Measurements from ENCODE around the gene MYO3A. TPM values are rescaled to one million over a fixed set of nuclear protein-coding genes. Genes with fewer than 3 reads are reported as not detected.

Gene MYO3A
- total RNA-seq, 4 donors from 2014 or later: 0.12 to 0.33 (median 0.13) TPM; not detected in 1

GRCh38 chr10:25952857-25953256 lies 18.8 kb downstream of the MYO3A start:
- H3K27ac ChIP-seq: no peak overlapping the region
- H3K36me3 ChIP-seq: no peaks in the 10 kb centered on the region
- no peak overlapping the region for H3K4me3 ChIP-seq
- in situ Hi-C loops (cut with MboI; ENCODE audit: low sequenced_read_pairs in 4 of 4): no loop called here
- H3K9me3 ChIP-seq: no peaks in the 10 kb centered on the region
- no peak for ATAC-seq
- no peaks in the 10 kb centered on the region for H3K4me1 ChIP-seq
- no peak for TF ChIP-seq POLR2A (IDR thresholded peaks at IDR 0.05)
- TF ChIP-seq, protein P1, sequence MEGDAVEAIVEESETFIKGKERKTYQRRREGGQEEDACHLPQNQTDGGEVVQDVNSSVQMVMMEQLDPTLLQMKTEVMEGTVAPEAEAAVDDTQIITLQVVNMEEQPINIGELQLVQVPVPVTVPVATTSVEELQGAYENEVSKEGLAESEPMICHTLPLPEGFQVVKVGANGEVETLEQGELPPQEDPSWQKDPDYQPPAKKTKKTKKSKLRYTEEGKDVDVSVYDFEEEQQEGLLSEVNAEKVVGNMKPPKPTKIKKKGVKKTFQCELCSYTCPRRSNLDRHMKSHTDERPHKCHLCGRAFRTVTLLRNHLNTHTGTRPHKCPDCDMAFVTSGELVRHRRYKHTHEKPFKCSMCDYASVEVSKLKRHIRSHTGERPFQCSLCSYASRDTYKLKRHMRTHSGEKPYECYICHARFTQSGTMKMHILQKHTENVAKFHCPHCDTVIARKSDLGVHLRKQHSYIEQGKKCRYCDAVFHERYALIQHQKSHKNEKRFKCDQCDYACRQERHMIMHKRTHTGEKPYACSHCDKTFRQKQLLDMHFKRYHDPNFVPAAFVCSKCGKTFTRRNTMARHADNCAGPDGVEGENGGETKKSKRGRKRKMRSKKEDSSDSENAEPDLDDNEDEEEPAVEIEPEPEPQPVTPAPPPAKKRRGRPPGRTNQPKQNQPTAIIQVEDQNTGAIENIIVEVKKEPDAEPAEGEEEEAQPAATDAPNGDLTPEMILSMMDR (IDR thresholded peaks at IDR 0.05 in 4 of 5, conservative IDR thresholded peaks at IDR 0.05 in 1 of 5): no peak
- H3K27me3 ChIP-seq: no peaks in the 10 kb centered on the region
- DNase-seq: no peak
- intact Hi-C loops (cut with DNase I; ENCODE audit: low total_unique reads): no loop called here

GRCh38 chr10:25954851-25955250 lies 20.8 kb downstream of the MYO3A start:
- Histone ChIP-seq H3K36me3 (no peaks in the 10 kb centered on the region), H3K27me3 (no peaks in the 10 kb centered on the region), H3K9me3 (no peaks in the 10 kb centered on the region), H3K4me1 (no peaks in the 10 kb centered on the region), H3K27ac (no peak overlapping the region), H3K4me3 (no peak overlapping the region)
- TF ChIP-seq POLR2A (IDR thresholded peaks at IDR 0.05): no peak
- TF ChIP-seq, protein P1 (IDR thresholded peaks at IDR 0.05 in 4 of 5, conservative IDR thresholded peaks at IDR 0.05 in 1 of 5): no peak
- DNase-seq (no peak), ATAC-seq (no peak)
- intact Hi-C loops (cut with DNase I; ENCODE audit: low total_unique reads) (no loop called here), in situ Hi-C loops (cut with MboI; ENCODE audit: low sequenced_read_pairs in 4 of 4) (no loop called here)

DNA sequence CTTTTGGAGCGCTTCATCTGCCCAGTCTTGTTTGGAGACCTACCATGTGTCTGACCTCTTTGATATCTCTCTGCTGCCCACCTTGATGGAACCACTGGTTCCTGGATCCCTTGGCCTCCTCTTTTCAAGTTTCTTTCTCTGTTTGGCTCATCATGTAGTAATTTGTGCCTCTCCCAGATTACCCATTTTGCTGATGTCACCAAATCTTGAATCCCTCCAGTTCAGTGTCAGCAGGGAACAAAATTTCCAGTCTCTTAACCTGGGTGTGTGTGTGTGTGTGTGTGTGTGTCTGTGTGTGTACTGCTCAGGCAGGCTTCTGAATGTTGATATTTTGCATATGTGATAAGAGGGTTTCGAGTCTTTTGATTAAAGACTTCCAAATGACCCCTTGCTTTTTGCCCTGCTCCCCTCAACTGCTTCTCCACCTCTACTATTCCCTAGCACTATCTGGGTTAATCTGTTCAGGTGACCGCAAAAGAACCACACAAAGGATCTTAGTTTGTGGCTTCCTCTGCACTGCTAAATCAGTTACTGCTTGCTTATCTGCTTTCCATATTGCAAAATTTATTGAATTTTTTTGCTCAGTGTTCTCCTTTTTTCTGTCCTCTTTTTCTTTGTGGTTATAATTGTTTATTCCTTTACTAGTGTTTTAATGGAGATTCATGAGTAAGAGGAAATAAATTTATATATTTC lies 25.7 kb downstream of the MYO3A start:
- H3K27me3 ChIP-seq: no peaks in the 10 kb centered on the region
- no peak for DNase-seq
- H3K36me3 ChIP-seq: no peaks in the 10 kb centered on the region
- H3K4me1 ChIP-seq: no peaks in the 10 kb centered on the region
- H3K4me3 ChIP-seq: no peak overlapping the region
- ATAC-seq: no peak
- TF ChIP-seq, protein P1 (IDR thresholded peaks at IDR 0.05 in 4 of 5, conservative IDR thresholded peaks at IDR 0.05 in 1 of 5): no peak
- no peak for TF ChIP-seq POLR2A (IDR thresholded peaks at IDR 0.05)
- in situ Hi-C loops (cut with MboI; ENCODE audit: low sequenced_read_pairs in 4 of 4) (no loop called here), intact Hi-C loops (cut with DNase I; ENCODE audit: low total_unique reads) (no loop called here)
- H3K9me3 ChIP-seq: no peaks in the 10 kb centered on the region
- H3K27ac ChIP-seq: no peak overlapping the region

GRCh38 chr10:25965584-25965983 lies 31.6 kb downstream of the MYO3A start:
- Histone ChIP-seq H3K27ac (no peak overlapping the region), H3K4me3 (no peak overlapping the region), H3K4me1 (no peaks in the 10 kb centered on the region), H3K9me3 (no peaks in the 10 kb centered on the region), H3K27me3 (no peaks in the 10 kb centered on the region), H3K36me3 (no peaks in the 10 kb centered on the region)
- intact Hi-C loops (cut with DNase I; ENCODE audit: low total_unique reads) (no loop called here), in situ Hi-C loops (cut with MboI; ENCODE audit: low sequenced_read_pairs in 4 of 4) (no loop called here)
- TF ChIP-seq, protein P1 (IDR thresholded peaks at IDR 0.05 in 4 of 5, conservative IDR thresholded peaks at IDR 0.05 in 1 of 5): no peak
- no peak for TF ChIP-seq POLR2A (IDR thresholded peaks at IDR 0.05)
- DNase-seq: no peak
- no peak for ATAC-seq

- intact Hi-C loops (cut with DNase I; ENCODE audit: low total_unique reads): no loop called here
- no peak for DNase-seq
- Histone ChIP-seq H3K4me1 (no peaks in the 10 kb centered on the region), H3K4me3 (no peak overlapping the region), H3K36me3 (no peaks in the 10 kb centered on the region), H3K27ac (no peak overlapping the region), H3K9me3 (no peaks in the 10 kb centered on the region), H3K27me3 (no peaks in the 10 kb centered on the region)
- TF ChIP-seq, protein P1 (IDR thresholded peaks at IDR 0.05 in 4 of 5, conservative IDR thresholded peaks at IDR 0.05 in 1 of 5): no peak
- TF ChIP-seq POLR2A (IDR thresholded peaks at IDR 0.05): no peak
- in situ Hi-C loops (cut with MboI; ENCODE audit: low sequenced_read_pairs in 4 of 4): no loop called here
- no peak for ATAC-seq
Measured at GRCh38 chr10:25966844-25967243, 32.8 kb downstream of the MYO3A start.

Data from gastrocnemius medialis (tissue), 4 donors.